Skin of body (tissue), 2 donors: ENCODE measurements around the gene PFN4. TPM values are rescaled to one million over a fixed set of nuclear protein-coding genes. Genes with fewer than 3 reads are reported as not detected.
"Not testable (repeated sequence)": the region's sequence is repeated elsewhere in the genome, so short reads cannot be mapped to it uniquely, and the experiment has no call there.

ENCODE experiments used
- DNase-seq: peaks from one replicate; lab custom pipeline; 2025; lab: John Stamatoyannopoulos, UW
- total RNA-seq: library from RNA; depleted of rRNA; stranded (reverse); fragments of >200 nt; gene quantifications from one replicate; pipeline ENCODE4 v1.2.3, GENCODE V29; 2014

PFN4 gene, protein sequence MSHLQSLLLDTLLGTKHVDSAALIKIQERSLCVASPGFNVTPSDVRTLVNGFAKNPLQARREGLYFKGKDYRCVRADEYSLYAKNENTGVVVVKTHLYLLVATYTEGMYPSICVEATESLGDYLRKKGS
- 0.49 TPM for total RNA-seq

DNA sequence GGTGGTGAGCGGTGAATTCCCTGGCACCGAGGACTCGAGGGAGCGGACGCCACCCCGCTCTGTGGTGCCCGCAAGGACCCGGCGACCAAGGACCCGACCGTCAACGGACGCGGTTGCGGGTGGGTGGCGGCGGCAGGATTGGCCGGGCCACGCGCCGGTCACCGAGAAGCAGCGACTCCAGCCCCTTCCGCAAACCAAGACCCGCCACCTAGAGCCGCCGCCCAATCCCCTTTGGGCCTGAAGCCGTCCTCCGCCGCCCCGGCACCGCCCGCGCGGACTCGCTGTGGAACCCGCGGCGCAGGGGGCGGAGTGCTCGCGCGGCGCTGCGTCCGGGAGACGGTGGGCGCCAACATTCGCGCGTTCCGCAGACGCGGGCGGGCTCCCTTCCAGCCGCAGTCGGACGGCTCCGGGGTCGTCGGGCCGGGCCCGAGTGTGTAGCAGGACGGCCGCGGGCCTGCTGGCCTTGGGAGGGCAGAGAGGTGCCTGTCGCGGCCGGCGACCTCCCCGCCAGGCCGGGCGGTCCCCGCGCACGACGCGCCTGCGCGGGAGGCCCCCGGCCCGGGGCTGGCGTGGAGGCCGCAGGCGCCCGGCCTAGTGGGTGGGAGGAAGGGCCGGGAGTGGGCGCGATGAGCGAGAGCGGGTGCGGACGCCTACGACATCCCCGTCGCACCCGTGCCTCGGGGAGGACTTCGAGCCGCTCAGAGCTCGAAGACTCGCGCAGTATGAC, at the start of gene PFN4, which contains the start of gene FAM228B:
Gene PFN4, minus strand, starts transcription at position 140 of the 727 bp plus-strand sequence. CDS start 799 bp downstream, outside the sequence.
Gene FAM228B, plus strand, starts transcription at position 275 of the 727 bp plus-strand sequence. CDS start 893 bp downstream, outside the sequence.
- peak; percentile 46 for DNase-seq

DNA sequence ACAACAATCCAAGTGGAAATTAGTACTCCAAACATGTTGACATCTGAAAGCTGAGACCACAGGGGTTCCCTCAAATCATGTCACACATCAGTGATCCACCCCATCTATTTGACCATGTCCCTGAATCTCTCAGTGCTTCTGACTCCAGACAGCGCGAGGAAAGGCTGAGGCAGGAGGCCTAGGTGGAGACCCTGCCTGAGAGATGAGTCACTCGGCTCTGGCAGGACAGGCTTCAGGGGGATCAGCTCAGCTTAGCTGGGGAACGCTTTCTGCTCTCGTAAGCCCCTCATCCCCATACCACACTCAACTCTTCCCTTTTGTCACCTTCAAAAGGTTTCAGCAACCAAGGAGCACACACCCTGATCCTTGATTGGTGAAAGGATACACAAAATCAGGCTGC, 45.9 kb upstream of the PFN4 start:
- DNase-seq, result no peak

DNA sequence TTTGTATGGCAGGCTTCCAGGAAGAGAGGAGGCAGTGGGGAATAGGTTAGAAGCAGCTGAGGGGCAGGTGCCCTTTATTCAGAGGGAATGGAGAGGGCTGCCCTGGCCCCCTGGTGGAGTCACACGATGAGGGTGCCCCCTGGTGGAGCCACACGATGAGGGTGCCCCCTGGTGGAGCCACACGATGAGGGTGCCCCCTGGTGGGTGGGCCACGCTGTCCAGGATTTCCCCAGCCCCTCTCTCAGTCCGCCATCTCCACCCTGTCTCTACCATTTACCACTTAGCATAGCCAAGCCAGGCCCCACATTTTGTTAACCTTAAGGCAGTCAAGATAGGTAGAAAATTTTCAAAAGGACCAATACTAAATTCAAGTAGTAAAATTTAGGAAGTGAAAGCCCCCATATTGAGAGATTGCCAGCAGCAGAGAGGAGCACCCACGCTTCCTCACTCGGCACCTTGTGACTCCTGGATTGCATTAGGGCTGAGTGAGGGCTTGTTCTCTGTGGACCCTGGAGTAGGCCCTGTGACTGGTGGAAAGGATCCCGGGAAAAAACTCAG, 41.4 kb upstream of the PFN4 start:
- no peak for DNase-seq

DNA sequence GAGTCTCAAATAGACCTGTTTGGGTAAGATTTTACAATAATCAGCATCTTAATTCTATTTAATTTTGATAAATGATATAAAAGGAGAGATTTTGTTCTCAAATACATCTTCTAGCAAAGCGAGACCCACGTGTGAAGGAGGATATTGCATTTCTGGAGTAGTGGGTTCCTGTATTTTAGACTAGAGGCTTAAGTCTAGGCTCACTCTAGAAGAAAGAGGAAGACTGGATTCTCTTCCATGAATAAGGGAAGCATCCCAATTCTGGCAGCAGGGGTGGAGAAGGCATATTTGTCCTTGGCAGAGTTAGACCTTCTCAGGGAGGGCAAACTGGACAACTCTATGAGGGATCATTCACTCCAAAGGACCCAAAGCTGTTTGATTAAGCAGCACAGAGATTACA, 40.5 kb upstream of the PFN4 start:
- DNase-seq, result no peak

DNA sequence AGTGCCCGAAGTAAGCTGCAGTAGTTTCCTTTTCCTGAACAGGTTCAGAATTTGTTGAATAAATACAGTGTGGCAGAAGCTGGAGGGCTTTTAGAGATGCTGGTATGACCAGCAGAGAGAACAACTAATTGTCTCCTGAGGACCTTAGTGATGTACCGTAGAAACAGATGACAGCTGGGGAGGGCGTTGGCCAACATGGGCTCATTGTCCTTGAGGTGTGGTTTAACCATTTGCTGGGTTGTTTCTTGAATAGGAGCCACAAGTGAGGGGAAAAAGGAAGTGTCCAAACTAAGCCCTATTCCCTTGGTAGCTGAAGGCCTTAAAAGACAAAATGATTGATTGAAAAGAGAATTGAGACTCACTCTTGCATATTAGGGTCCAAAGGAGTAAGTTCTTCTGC, 40.1 kb upstream of the PFN4 start:
- no peak for DNase-seq

DNA sequence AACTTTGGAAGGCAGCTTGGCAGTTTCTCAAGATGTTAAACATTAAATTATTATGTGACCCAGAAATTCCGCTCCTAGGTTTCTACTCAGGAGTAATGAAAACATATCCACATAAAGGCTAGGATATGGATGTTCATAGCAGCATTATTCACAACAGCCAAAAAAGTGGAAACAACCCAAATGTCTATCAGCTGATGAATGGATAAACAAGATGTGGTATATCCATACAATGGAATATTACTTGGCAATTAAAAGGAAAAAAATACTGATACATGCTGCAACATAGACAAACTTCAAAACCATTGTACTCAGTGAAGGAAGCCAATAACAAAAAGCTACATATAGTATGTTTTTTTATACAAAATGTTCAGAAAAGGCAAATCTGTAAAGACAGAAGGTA, 39.4 kb upstream of the PFN4 start:
- no peak for DNase-seq

DNA sequence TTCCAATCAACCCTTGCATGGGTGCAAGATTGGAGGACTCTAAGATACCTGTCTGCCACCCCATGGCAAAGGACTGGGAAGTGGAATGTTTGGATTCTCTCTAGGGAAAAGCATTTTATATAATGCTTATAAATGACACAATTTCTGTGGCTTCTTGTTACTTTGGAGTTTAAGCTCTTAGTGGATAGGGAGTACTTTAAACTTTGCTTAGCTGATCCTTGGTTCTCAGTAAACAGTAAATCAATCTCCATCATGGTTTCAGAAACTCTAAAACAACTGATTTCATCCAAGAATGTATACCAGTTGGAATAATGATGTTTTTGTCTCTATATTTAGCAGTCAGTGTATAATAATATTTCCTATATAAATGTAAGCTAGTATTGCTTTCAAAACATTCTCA, 37.6 kb upstream of the PFN4 start:
- no peak for DNase-seq

DNA sequence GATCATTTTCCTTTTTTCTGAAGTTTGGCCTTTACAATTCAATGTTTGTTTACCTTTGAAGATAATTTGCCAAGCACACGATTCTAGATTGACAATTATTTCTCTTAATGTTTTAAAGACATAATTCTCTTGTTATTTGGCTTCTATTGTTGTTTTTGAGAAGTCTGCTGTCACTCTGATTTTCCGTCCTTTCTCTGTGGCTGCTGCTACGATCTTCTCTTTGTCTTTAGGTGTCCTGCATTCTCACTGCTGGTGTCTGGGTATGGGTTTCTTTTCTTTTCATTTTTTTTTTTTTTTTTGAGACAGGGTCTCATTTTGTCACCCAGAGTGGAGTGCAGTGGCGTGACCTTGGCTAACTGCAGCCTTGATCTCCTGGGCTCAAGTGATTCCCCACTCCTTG, 36.6 kb upstream of the PFN4 start:
- DNase-seq, result no peak

DNA sequence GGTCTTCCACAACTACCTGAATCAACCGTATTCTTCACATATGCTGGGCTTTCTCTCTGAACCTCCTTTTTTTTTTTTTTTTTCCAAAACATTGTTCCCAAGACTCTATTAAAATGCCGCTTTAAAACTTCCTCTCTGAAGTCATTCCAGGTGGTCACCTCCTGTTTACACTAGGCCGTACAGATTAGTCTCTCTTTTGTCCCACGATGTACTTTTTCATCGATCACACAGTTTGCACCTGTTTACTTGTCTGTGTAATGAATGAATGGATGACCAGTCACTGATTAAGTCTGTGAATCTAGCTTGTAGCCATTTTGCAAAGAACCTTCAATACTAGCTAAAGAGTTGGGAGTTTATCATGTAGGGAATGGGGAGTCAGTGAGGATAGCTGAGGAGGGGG, 35.0 kb upstream of the PFN4 start:
- DNase-seq, result no peak

DNA sequence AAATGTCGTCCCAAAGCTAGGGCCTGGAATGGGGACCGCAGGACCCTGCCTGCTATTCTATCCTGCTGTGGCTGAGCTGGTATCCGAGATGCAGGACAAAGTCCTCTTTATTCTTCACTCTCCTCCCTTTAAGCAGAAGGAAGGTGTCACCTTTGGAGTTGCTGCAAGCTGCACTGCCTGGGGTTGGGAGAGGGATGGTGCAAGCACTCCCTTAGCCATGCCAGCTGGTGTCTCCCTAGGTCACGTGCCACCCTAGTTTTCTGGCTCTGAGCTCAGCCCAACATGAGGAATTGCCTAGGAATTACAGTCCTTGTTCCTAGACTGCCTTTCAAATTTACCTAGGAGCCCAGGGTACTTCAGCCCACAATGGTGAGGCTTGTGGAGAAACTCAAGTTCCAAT, 30.3 kb upstream of the PFN4 start:
- DNase-seq, result no peak

DNA sequence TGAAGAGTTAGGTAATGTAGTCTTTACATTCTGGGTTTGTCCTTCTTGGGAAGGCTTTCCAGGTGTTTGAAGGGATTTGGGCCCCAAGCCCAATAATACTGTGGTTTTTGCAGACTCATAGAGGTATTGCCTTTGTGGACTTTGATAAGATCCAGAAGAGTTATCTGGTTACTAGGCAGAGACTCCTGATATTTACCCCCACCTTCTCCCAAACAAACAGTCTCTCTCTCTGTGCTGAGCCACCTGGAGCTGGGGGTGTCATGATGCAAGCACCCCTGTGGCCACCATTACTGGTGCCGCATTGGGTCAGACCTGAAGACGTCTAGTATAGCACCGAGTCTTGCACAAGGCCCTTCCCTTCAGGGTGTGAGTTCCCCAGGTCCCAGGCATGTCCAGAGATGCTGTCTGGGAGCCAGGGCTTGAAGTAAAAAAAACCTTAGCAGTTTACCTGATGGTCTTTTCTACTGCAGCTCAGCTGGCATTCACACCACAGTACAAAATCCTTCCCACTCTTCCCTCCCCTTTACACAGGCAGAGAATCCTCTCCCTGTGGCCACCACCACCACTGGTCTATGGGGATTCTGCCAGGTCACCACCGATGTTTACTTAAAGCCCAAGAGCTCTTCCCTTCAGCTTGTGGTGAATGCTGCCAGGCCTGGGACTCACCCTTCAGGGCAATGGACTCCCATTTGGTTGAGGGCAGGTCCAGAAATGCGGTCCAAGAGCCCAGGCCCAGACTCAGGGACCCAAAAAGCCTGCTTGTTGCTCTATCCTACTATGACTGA, 29.5 kb upstream of the PFN4 start:
- no peak for DNase-seq

DNA sequence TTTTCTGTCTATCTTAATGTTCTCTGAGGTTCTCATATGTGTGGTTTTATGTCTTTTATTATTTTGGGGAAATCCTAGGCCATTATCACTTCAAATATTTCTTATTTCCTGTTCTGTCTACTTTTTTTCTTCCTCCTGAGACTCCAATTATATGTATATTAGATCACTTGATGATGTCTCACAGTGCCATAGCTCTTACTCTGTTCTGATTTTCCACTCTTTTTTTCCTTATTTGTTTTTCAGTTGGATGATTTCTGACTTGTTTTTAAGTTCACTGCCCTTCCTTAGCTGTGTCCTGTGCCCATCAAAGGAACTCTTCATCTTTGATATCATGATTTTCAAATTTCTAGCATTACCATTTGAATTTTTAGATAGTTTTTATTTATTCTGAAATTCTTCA, 24.2 kb upstream of the PFN4 start:
- DNase-seq, result no peak

DNA sequence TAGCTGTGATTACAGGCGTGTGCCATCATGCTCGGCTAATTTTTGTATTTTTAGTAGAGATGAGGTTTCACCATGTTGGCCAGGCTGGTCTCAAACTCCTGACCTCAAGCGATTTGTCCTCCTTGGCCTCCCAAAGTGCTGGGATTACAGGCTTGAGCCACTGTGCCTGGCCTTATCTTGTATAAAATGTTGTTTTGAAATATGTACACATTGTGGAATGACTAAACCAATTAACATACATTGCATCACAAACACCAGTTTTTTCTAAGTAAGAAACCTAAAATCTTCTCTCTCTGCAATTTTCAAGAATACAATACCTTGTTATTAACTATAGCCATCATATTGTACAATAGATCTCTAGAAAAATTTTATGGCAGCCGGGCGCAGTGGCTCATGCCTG, 17.2 kb upstream of the PFN4 start:
- not testable (repeated sequence) for DNase-seq

DNA sequence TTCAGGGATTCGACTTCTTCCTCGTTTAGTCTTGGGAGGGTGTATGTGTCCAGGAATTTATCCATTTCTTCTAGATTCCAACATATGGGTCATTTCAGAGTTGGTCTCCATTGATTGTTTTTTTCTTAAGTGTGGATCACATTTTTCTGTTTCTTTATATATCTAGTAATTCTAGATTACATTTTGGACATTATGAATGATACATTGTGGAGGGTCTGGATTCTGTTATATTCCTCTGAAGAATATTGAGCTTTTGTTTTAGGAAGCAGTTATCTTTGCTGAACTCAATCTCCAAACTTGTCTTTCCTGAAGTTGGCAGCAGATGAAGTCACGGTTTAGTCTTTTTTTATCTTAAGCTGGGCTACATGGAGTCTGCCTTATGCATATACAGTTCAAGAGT, 9.4 kb upstream of the PFN4 start:
- no peak for DNase-seq

DNA sequence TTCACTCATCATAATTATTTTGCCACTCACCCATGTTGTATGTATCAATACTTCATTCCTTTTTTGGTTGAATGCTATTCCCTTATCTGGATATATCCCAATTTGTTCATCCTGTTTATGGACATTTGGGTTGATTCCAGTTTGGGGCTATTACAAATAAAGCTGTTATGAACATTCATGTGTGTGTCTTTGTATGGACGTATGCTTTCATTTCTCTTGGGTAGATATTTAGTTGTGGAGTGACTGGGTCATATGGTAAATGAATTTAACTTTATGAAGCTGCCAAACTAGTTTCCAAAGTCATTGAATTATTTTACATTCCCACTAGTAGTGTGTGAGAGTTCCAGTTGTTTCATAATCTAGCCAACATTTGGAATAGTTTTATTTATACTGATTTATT, 2.8 kb upstream of the PFN4 start:
- DNase-seq, result peak; percentile 80

DNA sequence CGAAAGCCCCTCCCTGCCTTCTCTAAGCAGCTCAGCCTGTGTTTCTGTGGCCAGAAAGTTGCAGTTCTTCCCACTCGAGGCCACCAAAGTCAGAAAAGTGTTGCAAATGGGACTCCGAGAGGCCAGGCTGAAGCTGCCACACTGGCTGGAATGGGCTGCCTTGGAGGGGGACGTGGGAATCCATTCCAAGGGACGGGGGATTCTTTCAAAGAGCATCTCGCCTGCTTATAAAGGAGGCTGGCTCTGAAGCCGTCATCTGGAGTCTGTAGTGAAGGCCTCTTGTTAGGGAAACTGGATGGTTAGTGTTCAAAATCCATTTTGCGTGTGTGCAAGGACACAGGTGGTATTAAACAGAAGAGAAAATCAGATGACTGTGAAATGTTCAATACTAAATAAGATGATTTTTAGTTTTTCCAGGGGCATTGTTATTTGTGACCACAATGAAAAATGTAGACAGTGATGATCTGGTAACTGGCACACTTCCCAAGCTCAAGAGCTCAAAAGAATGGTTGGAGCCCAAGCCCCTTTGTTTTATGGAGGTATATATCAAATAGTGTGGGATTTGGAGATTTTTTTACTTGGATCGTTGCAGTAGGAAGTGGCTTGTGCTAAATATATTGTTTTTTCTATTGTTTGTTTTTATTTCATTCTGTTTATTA, 917 bp upstream of the PFN4 start:
- peak; percentile 40 for DNase-seq

DNA sequence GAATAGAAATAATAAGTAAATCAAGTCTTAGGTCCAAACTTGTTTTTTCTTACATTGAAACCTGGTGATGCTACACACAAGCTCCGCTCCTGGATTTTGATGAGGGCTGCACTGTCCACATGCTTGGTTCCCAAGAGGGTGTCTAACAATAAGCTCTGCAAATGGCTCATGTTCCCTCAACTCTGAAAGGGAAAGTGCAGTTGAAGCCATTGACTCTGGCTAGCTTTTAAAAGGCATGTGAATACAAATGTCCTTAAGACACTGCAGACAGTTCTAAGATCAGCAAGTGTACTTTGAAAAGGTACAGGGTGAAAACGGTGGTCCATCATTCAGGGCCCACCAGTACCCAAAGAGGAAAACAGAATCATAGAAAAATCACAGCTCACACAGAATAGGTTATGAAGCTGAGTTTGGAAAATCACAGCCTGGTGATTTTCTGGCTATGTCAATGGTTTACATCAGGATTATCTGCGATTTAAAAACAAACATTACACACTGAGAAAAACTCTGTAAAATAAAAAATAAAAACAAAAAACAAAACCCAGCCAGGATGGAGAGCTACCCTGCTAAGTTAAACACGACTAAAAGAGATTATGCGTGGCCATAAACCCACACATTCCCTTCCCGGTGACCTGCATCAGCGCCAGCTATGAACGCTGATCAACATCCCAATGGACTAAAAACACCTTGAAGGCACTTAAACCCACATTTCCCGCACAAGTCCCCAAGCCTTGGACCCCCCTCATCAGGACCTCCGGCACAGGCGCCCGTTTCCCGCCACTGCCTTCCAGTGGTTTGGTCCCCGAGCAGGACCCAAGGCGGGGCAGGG, 554 bp downstream of the PFN4 start:
- DNase-seq, result no peak

DNA sequence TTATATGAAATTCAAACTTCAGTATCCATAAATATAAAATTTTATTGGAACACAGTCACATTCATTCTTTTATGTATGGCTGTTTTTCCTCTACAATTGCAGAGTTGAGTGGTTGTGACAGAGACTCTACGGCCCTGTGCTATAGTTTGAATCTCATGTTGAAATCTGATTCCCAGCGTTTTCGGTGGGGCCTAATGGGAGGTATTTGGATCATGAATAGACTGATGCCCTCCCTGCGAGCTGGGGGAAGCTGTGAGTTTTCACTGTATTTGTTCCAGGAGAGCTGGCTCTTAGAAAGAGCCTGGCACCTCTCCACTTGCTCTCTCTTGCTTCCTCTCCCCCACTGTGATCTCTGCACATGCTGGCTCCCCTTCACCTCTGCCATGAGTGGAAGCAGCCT, 1.7 kb downstream of the PFN4 start:
- no peak for DNase-seq

DNA sequence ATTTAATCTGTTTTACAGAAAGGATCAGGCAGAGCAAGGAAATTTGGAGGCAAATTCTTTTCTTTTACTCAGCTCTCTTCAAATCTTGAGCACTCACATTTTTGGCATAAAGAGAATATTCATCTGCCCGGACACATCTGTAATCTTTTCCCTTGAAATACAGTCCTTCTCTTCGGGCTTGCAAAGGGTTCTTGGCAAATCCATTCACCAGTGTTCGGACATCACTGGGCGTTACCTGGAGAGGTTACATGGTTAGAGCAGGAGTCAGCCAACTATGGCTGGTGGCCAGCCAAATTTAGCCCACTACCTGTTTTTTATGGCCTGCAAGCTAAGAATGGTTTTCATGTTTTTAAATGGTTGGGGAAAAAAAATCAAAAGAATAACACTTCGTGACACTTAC, 2.1 kb downstream of the PFN4 start:
- peak; percentile 79 for DNase-seq

DNA sequence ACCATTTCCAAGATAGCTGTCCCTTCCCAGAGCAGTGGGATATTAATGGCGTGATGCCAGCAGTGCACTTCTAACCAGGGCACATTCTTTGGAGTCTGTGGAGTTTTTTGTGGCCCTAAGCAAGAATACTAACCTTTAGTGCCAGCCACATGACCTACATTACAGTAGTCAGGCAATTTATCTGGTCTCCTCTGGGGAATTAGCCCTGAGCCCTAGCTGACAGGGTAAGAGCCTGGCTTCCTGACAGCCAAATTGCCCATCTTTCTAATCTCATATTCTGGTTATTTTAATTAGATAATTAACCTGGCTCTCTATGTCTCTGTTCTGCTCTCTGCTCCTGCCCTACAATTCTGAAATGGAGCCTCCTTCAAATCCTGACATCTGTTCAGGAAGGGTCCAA, 5.2 kb downstream of the PFN4 start:
- DNase-seq, result no peak

DNA sequence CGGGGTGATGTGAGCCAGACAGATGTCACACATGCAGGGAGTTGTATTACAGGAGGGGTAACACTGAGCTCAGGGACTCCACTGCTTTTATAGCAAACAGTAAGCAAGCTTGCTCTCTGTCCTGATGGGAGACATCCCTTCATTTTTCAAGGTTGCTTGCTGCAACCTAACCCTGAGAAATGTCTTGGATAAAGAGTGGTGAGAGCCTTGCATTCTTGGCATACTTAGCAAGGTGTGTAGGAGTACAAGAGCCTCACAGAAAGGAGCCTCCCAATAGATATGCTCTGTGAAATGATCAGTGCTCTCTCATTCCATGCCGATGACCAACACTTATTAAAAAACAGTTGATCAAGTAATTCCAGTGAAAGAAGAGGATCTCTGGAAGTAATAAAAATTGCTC, 8.1 kb downstream of the PFN4 start:
- no peak for DNase-seq
